Heart left ventricle (tissue), 13 donors: Measurements from ENCODE around the gene ZG16B.

ENCODE experiments used
- POLR2A ChIP-seq, 2 donors: fragments of 450-650 bp; IDR thresholded peaks; one replicate each; pipeline ENCODE4 v1.6.1; 2017; ENCODE audit warnings: antibody characterized with exemption in 2 of 2, mild to moderate bottlenecking in 2 of 2, moderate library complexity in 2 of 2
- TF ChIP-seq, protein P1 (sequence below), 12 donors: fragments of 200-600 bp; sonication (generic) in 4 of 12; IDR thresholded peaks; one replicate each; pipeline versions ENCODE4 v1.5.0 to v1.8.0; 2018 to 2022; ENCODE audit warnings: antibody characterized with exemption in 12 of 12, mild to moderate bottlenecking in 5 of 12
- donor health status: ischemic (EF 13 %, LVEDD 7.1; RV severe dilation, severe dysfunction).
- donor health status: DM: no; HTN: yes; CAD: no.
- donor health status: DM: no; HTN: no; CAD: no.
- donor health status: ischemic (EF 25% LVEDD 6.9; RV normal size, moderate dysfunction).
- donor health status: ischemic (EF 25% LVEDD 5.7; RV mildly dilated, moderate dysfunction).
- donor health status: ischemic (EF 35%, LVEDD 5.7; RV mildly dilated, moderate dysfunction).
- donor health status: nonischemic (EF 11% LVEDD 7.7; RV severe dilation, severe dysfunction).
- donor health status: DM: yes; HTN: yes; CAD: no.
- donor health status: PGD.
- donor health status: ischemic (EF 29% LVEDD 5.4; RV normal size, mild dysfunction).
- donor health status: nonischemic (EF 23%, LVEDD 6.1; RV moderate dilation, normal function).

GRCh38 chr16:2822496-2822895 lies 7.6 kb upstream of the ZG16B start:
- TF ChIP-seq, protein P1, sequence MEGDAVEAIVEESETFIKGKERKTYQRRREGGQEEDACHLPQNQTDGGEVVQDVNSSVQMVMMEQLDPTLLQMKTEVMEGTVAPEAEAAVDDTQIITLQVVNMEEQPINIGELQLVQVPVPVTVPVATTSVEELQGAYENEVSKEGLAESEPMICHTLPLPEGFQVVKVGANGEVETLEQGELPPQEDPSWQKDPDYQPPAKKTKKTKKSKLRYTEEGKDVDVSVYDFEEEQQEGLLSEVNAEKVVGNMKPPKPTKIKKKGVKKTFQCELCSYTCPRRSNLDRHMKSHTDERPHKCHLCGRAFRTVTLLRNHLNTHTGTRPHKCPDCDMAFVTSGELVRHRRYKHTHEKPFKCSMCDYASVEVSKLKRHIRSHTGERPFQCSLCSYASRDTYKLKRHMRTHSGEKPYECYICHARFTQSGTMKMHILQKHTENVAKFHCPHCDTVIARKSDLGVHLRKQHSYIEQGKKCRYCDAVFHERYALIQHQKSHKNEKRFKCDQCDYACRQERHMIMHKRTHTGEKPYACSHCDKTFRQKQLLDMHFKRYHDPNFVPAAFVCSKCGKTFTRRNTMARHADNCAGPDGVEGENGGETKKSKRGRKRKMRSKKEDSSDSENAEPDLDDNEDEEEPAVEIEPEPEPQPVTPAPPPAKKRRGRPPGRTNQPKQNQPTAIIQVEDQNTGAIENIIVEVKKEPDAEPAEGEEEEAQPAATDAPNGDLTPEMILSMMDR (IDR thresholded peaks at IDR 0.05) = no peak
- TF ChIP-seq POLR2A (IDR thresholded peaks at IDR 0.05) = no peak
